ENCODE results near the gene REEP1. TPM values are rescaled to one million over a fixed set of nuclear protein-coding genes. Genes with fewer than 3 reads are reported as not detected.

The REEP1 gene
- total RNA-seq, 4 donors from 2014 or later = 9.7 to 24.5 (median 13.4) TPM

DNA sequence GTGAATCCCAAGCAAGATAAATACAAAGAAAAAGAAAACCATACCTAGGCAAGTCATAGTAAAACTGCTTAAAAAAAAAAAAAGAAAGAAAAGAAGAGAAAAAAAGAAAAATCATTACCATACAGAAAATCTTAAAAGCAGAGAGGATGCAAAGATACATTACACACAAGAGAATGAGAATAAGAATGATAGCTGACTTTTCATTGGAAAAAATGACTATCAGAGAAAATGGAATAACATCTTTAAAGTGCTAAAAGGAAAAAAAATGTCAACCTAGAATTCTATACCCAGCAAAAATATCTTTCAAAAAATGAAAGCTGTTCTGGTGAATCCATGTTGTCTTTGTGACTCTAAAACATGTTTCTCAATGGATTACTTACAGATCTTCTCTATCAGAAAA, 66.2 kb downstream of the REEP1 start:
- Histone ChIP-seq H3K9me3 (peaks cover 0 to 6% of the 10 kb centered on the region in 2 donors), H3K4me3 (no peak overlapping the region), H3K4me1 (no peaks in the 10 kb centered on the region), H3K36me3 (no peaks in the 10 kb centered on the region), H3K27ac (no peak overlapping the region), H3K27me3 (no peaks in the 10 kb centered on the region)
- no peak for DNase-seq
- intact Hi-C loops (cut with DNase I; ENCODE audit: low total_unique reads) = no loop called here
- TF ChIP-seq, protein P1, sequence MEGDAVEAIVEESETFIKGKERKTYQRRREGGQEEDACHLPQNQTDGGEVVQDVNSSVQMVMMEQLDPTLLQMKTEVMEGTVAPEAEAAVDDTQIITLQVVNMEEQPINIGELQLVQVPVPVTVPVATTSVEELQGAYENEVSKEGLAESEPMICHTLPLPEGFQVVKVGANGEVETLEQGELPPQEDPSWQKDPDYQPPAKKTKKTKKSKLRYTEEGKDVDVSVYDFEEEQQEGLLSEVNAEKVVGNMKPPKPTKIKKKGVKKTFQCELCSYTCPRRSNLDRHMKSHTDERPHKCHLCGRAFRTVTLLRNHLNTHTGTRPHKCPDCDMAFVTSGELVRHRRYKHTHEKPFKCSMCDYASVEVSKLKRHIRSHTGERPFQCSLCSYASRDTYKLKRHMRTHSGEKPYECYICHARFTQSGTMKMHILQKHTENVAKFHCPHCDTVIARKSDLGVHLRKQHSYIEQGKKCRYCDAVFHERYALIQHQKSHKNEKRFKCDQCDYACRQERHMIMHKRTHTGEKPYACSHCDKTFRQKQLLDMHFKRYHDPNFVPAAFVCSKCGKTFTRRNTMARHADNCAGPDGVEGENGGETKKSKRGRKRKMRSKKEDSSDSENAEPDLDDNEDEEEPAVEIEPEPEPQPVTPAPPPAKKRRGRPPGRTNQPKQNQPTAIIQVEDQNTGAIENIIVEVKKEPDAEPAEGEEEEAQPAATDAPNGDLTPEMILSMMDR (IDR thresholded peaks at IDR 0.05) = no peak
- TF ChIP-seq POLR2A (IDR thresholded peaks at IDR 0.05) = no peak

DNA sequence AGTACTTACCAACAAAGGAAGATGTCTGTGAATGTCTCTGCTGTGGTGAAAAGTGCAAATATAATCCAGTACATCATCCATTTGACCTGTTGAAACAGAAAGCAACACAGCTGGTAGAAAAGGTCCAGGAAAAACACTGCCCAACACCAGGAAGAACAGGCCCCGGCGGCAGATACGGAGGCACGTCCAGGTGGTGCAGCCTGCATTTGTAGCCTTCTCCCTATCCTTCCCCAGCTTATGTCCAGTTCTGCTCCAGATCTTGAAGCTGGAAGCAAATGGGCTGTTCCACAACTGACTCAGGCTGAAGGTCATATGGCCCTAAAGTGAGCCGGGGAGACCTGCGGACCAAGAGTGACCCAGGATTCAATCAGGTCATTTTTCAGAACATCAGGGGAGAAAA, 73.5 kb downstream of the REEP1 start:
- no peak for DNase-seq
- no peaks in the 10 kb centered on the region for H3K4me1 ChIP-seq
- no peaks in the 10 kb centered on the region for H3K9me3 ChIP-seq
- H3K4me3 ChIP-seq = no peak overlapping the region
- TF ChIP-seq, protein P1 (IDR thresholded peaks at IDR 0.05) = no peak
- TF ChIP-seq POLR2A (IDR thresholded peaks at IDR 0.05) = no peak
- H3K27me3 ChIP-seq = no peaks in the 10 kb centered on the region
- no peak overlapping the region for H3K27ac ChIP-seq
- intact Hi-C loops (cut with DNase I; ENCODE audit: low total_unique reads) = no loop called here
- no peaks in the 10 kb centered on the region for H3K36me3 ChIP-seq

DNA sequence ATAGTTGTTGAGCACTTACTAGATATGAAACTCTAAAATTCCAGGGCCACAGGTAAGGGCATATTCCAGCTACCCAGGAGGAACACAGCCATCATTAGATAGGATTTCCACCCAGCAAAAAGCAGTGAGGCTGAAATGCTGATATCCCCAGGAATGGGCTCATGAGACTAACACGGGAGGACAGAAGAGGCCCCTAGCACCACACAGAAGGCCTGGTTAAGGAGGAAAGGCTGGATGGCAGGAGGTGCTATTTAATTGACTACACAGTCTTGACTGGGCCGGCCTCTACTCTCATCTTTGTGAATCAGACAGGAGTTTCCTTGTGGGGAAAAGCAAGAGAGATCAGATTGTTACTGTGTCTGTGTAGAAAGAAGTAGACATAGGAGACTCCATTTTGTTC, 76.4 kb downstream of the REEP1 start:
- no peaks in the 10 kb centered on the region for H3K27me3 ChIP-seq
- H3K4me1 ChIP-seq = no peaks in the 10 kb centered on the region
- H3K4me3 ChIP-seq = no peak overlapping the region
- intact Hi-C loops (cut with DNase I; ENCODE audit: low total_unique reads) = no loop called here
- TF ChIP-seq POLR2A (IDR thresholded peaks at IDR 0.05) = no peak
- TF ChIP-seq, protein P1 (IDR thresholded peaks at IDR 0.05) = no peak
- no peaks in the 10 kb centered on the region for H3K36me3 ChIP-seq
- H3K27ac ChIP-seq = no peak overlapping the region
- DNase-seq = no peak
- H3K9me3 ChIP-seq = no peaks in the 10 kb centered on the region

DNA sequence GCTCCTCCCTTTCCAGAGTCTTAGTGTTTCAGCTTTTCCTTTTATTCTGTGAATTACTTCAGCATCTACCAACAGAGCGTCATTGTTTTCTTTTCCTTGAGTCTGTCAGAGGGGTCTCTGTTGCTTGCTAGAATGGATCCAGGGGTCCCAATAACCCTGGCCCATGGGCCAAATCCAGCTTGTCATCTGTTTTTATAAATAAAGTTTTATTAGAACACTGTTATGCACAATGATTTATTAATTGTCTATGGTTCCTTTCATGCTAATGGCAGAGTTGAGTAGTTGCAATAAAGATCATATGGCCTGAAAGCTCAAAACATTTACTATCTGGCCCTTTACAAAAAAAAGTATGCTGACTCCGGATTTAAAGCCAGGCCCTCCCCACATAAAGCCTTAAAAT, 79.3 kb downstream of the REEP1 start:
- intact Hi-C loops (cut with DNase I; ENCODE audit: low total_unique reads) = no loop called here
- no peak overlapping the region for H3K4me3 ChIP-seq
- H3K27ac ChIP-seq = no peak overlapping the region
- TF ChIP-seq, protein P1 (IDR thresholded peaks at IDR 0.05) = no peak
- TF ChIP-seq POLR2A (IDR thresholded peaks at IDR 0.05) = no peak
- H3K9me3 ChIP-seq = no peaks in the 10 kb centered on the region
- no peaks in the 10 kb centered on the region for H3K36me3 ChIP-seq
- no peaks in the 10 kb centered on the region for H3K4me1 ChIP-seq
- no peak for DNase-seq
- H3K27me3 ChIP-seq = no peaks in the 10 kb centered on the region

DNA sequence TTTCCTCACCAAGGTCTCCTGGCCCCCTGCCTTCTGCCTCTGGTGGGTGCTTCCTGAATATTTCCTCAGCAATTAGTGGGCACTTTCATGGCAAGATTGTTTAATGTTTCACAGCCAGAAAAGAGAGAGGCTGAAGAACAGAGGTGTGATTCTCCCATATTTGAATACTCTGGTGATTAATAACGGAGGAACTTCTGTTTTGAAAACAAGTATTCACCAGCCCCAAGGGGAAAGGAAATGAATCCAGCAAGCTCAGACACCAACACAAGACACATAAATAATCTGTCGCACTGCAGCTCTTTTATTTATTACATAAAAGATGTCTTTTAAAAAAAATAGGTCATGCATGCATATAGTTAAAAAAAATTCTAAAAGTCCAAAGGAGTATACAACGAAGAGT, 80.4 kb downstream of the REEP1 start:
- no peak overlapping the region for H3K4me3 ChIP-seq
- intact Hi-C loops (cut with DNase I; ENCODE audit: low total_unique reads) = no loop called here
- TF ChIP-seq, protein P1 (IDR thresholded peaks at IDR 0.05) = no peak
- no peak for TF ChIP-seq POLR2A (IDR thresholded peaks at IDR 0.05)
- no peaks in the 10 kb centered on the region for H3K4me1 ChIP-seq
- H3K9me3 ChIP-seq = no peaks in the 10 kb centered on the region
- no peaks in the 10 kb centered on the region for H3K27me3 ChIP-seq
- H3K27ac ChIP-seq = no peak overlapping the region
- H3K36me3 ChIP-seq = no peaks in the 10 kb centered on the region
- no peak for DNase-seq

Measured in uterus (tissue), 4 donors.